NCI-H1105 treated with DMSO at 0.1 percent for 48 hours (cell line): ENCODE measurements around the gene ZNF276.

Experiments
- DNase-seq: peaks from one replicate; lab custom pipeline; 2025; lab: John Stamatoyannopoulos, UW

Gene ZNF276

GRCh38 chr16:89716493-89716892, 4.8 kb upstream of the ZNF276 start:
- no peak for DNase-seq

GRCh38 chr16:89716916-89717687, 4.2 kb upstream of the ZNF276 start:
- DNase-seq: no peak

- DNase-seq: no peak
Observed at GRCh38 chr16:89717688-89718505, 3.4 kb upstream of the ZNF276 start.

GRCh38 chr16:89720551-89720812, 855 bp upstream of the ZNF276 start:
- no peak for DNase-seq

GRCh38 chr16:89721546-89722391, 432 bp downstream of the ZNF276 start:
- DNase-seq: no peak

GRCh38 chr16:89722392-89723278, 1.3 kb downstream of the ZNF276 start:
- no peak for DNase-seq

GRCh38 chr16:89723279-89724250, 2.2 kb downstream of the ZNF276 start:
- DNase-seq: no peak

GRCh38 chr16:89727406-89728120, 6.2 kb downstream of the ZNF276 start:
- no peak for DNase-seq

- DNase-seq: no peak
Observed at GRCh38 chr16:89729293-89729692, 8.0 kb downstream of the ZNF276 start.

GRCh38 chr16:89729863-89730593, 8.7 kb downstream of the ZNF276 start:
- DNase-seq: peak; percentile 18

GRCh38 chr16:89730610-89731234, 9.4 kb downstream of the ZNF276 start:
- no peak for DNase-seq

- DNase-seq: no peak
Observed at GRCh38 chr16:89732142-89732917, 11.0 kb downstream of the ZNF276 start.

- DNase-seq: no peak
Observed at GRCh38 chr16:89732918-89733242, 11.5 kb downstream of the ZNF276 start.

- no peak for DNase-seq
Observed at GRCh38 chr16:89733322-89733721, 12.0 kb downstream of the ZNF276 start.

- DNase-seq: no peak
Observed at GRCh38 chr16:89733792-89734191, 12.5 kb downstream of the ZNF276 start.

- DNase-seq: no peak
Observed at GRCh38 chr16:89736554-89736953, 15.2 kb downstream of the ZNF276 start.

- no peak for DNase-seq
Observed at GRCh38 chr16:89737341-89738071, 16.2 kb downstream of the ZNF276 start.
